Ishikawa (cell line): Measurements from ENCODE around the gene TNFRSF4.

Source experiments
- CEBPB ChIP-seq: IDR thresholded peaks from 2 replicates; pipeline ENCODE4 v1.6.1; 2012
- CREB1 ChIP-seq: IDR thresholded peaks from 2 replicates; pipeline ENCODE4 v1.6.1; 2012; ENCODE audit warnings: low read depth
- EGR1 ChIP-seq: IDR thresholded peaks from 2 replicates; pipeline ENCODE4 v1.6.1; 2012
- EP300 ChIP-seq: IDR thresholded peaks from 2 replicates; pipeline ENCODE4 v1.6.1; 2012; ENCODE audit warnings: borderline replicate concordance
- FOXM1 ChIP-seq: IDR thresholded peaks from 2 replicates; pipeline ENCODE4 v1.6.1; 2012; ENCODE audit warnings: low read depth, borderline replicate concordance
- NFIC ChIP-seq: IDR thresholded peaks from 2 replicates; pipeline ENCODE4 v1.6.1; 2012
- RAD21 ChIP-seq: IDR thresholded peaks from 2 replicates; pipeline ENCODE4 v1.6.1; 2012; ENCODE audit warnings: low read depth
- TAF1 ChIP-seq: IDR thresholded peaks from 2 replicates; pipeline ENCODE4 v1.6.1; 2012; ENCODE audit warnings: low read depth, mild to moderate bottlenecking
- TCF12 ChIP-seq: IDR thresholded peaks from 2 replicates; pipeline ENCODE4 v1.6.1; 2012; ENCODE audit warnings: low read depth
- TEAD4 ChIP-seq: IDR thresholded peaks from 2 replicates; pipeline ENCODE4 v1.6.1; 2012
- YY1 ChIP-seq: IDR thresholded peaks from 2 replicates; pipeline ENCODE4 v1.6.1; 2012; ENCODE audit warnings: low read depth
- ZBTB7A ChIP-seq: IDR thresholded peaks from 2 replicates; pipeline ENCODE4 v1.6.1; 2012; ENCODE audit warnings: low read depth
- TF ChIP-seq, protein P1 (sequence below): IDR thresholded peaks from 2 replicates; pipeline ENCODE4 v1.6.1; 2012
- TF ChIP-seq, protein P2 (sequence below): IDR thresholded peaks from 2 replicates; pipeline ENCODE4 v1.6.1; 2012
- TF ChIP-seq, protein P3 (sequence below): IDR thresholded peaks from 2 replicates; pipeline ENCODE4 v1.6.1; 2012; ENCODE audit warnings: low read depth, mild to moderate bottlenecking

Gene TNFRSF4

DNA sequence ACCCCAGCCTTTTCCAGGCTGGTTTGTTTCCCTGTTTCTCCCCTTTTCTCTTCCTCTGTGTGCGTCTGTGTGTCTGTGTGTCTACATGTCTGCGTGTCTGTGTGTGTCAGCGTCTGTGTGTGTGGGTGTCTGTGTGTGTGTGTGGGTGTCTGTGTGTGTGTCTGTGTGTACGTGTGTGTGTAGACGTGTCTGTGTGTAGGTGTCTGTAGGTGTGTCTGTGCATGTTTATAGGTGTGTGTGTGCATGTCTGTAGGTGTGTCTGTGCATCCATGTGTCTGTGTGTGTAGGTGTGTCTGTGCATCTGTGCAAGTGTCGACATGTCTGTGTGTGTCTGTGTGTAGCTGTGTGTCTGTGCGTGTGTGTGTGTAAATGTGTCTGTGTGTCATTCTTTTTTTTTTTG lies 37.0 kb downstream of the TNFRSF4 start:
- no peak for TF ChIP-seq FOXM1
- no peak for TF ChIP-seq TAF1
- TF ChIP-seq, protein P1, sequence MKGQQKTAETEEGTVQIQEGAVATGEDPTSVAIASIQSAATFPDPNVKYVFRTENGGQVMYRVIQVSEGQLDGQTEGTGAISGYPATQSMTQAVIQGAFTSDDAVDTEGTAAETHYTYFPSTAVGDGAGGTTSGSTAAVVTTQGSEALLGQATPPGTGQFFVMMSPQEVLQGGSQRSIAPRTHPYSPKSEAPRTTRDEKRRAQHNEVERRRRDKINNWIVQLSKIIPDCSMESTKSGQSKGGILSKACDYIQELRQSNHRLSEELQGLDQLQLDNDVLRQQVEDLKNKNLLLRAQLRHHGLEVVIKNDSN = no peak
- TF ChIP-seq CEBPB = no peak
- no peak for TF ChIP-seq EP300
- TF ChIP-seq ZBTB7A = no peak
- no peak for TF ChIP-seq YY1
- TF ChIP-seq, protein P2, sequence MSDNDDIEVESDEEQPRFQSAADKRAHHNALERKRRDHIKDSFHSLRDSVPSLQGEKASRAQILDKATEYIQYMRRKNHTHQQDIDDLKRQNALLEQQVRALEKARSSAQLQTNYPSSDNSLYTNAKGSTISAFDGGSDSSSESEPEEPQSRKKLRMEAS = no peak
- no peak for TF ChIP-seq TCF12
- no peak for TF ChIP-seq EGR1
- TF ChIP-seq, protein P3, sequence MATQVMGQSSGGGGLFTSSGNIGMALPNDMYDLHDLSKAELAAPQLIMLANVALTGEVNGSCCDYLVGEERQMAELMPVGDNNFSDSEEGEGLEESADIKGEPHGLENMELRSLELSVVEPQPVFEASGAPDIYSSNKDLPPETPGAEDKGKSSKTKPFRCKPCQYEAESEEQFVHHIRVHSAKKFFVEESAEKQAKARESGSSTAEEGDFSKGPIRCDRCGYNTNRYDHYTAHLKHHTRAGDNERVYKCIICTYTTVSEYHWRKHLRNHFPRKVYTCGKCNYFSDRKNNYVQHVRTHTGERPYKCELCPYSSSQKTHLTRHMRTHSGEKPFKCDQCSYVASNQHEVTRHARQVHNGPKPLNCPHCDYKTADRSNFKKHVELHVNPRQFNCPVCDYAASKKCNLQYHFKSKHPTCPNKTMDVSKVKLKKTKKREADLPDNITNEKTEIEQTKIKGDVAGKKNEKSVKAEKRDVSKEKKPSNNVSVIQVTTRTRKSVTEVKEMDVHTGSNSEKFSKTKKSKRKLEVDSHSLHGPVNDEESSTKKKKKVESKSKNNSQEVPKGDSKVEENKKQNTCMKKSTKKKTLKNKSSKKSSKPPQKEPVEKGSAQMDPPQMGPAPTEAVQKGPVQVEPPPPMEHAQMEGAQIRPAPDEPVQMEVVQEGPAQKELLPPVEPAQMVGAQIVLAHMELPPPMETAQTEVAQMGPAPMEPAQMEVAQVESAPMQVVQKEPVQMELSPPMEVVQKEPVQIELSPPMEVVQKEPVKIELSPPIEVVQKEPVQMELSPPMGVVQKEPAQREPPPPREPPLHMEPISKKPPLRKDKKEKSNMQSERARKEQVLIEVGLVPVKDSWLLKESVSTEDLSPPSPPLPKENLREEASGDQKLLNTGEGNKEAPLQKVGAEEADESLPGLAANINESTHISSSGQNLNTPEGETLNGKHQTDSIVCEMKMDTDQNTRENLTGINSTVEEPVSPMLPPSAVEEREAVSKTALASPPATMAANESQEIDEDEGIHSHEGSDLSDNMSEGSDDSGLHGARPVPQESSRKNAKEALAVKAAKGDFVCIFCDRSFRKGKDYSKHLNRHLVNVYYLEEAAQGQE = no peak
- TF ChIP-seq CREB1 = no peak
- TF ChIP-seq NFIC = no peak
- TF ChIP-seq TEAD4 = no peak
- no peak for TF ChIP-seq RAD21

DNA sequence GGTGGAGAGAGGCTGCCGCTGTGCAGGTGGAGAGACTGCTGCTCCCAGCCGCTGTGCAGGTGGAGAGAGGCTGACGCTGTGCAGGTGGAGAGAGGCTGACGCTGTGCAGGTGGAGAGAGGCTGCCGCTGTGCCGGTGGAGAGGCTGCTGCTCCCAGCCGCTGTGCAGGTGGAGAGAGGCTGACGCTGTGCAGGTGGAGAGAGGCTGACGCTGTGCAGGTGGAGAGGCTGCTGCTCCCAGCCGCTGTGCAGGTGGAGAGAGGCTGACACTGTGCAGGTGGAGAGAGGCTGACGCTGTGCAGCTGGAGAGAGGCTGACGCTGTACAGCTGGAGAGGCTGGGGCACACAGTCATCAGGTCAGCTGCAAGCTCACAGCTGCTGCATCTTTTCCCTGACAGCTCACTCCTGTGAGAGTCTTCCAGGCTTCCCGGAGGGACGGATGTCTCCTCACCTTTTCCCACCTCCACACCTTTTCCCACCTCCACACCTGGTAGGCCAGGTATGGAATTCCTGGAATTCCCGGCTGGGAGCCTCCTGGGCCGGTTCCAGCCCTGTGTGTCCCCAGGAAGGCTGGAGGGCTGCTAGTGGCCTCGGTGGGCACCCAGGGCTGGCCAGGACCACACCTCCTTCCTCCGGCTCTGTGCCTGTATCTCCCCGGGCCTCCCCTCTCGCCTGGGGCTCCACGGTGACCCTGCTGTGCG lies 37.7 kb downstream of the TNFRSF4 start:
- TF ChIP-seq TCF12 (peak; percentile 90), EP300 (peak; percentile 21; the same call in 1 of the 2 replicates), TEAD4 (peak; percentile 93), EGR1 (peak; percentile 49; the same call in 1 of the 2 replicates), ZBTB7A (0 out of 2 replicates have a peak, but pooled peaks have one; percentile 53)

DNA sequence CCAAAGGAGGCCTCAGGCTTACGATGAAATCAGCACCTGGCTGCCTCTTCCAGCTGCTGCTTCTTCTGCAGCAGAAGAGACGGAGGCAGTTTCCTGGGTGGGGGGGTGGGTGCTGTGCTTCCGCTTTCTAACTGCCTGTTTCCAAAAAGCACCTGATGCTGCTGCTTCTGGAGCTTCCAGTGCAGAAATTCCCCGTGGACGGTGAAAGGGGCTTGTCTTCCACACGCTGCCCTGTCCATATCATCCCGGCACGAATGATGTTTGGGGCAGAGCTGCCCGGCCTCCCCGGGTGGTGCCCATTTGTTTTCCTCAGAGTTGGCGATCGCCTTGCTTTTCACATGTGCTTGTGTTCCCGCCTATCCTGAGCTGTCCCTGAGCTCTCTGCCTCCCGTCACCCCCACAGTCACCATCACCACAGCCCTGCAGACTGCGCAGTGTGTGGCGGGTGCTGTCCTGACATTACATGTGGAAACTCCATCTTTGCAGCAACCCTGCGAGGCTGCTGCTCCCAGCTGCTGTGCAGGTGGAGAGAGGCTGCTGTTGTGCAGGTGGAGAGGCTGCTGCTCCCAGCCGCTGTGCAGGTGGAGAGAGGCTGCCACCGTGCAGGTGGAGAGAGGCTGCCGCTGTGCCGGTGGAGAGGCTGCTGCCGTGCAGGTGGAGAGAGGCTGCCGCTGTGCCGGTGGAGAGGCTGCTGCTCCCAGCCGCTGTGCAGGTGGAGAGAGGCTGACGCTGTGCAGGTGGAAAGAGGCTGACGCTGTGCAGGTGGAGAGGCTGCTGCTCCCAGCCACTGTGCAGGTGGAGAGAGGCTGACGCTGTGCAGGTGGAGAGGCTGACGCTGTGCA lies 38.5 kb downstream of the TNFRSF4 start:
- TF ChIP-seq YY1 (no peak), ZBTB7A (no peak), TAF1 (no peak), CEBPB (no peak), RAD21 (no peak), CREB1 (no peak), TCF12 (no peak), FOXM1 (no peak), TEAD4 (no peak), NFIC (no peak), EP300 (no peak)
- TF ChIP-seq, protein P2 = no peak; the same call in 1 of the 2 replicates
- TF ChIP-seq, protein P3 = no peak

DNA sequence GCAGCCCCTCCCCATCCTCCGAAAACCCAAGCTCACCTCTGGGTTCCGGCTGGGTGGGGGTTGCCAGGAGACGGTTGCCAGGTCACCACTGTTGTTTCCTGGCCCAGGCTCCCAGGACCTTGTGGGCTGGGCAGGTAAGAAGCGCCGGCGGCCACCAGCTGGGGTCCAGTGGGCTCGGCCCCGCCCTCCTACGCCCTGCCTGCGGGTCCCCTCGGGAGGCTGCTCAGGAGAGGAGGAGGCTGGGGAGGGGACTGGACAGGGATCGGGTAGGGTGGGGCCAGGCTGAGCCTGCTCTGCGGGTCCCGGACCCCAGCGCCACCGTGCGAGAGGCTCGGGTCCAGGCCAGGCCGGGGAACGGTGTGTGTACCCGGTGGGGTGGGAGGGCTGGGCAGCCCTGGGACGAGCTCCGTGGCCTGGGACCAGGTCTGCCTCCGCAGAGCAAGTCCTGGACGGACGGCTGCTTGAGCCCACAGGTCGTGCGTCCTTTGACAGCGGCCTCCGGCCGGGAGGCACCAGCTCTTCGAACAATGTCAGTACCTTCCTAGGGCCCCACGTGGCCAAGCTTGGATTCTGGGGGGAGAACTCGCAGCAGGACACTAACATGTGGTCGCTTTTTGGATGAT lies 40.0 kb downstream of the TNFRSF4 start, which contains the start of gene TTLL10:
Gene TTLL10, plus strand, starts transcription at position 88 of the 623 bp plus-strand sequence. CDS start 5,336 bp downstream, outside the sequence.
- TF ChIP-seq TCF12 (no peak), YY1 (no peak), NFIC (no peak), RAD21 (no peak), ZBTB7A (no peak), EP300 (no peak), CREB1 (no peak), TEAD4 (no peak), TAF1 (no peak), CEBPB (no peak), EGR1 (no peak), FOXM1 (no peak)
- TF ChIP-seq, protein P2 = no peak
- TF ChIP-seq, protein P3 = no peak
- TF ChIP-seq, protein P1 = no peak
